Left lobe of liver (tissue), 2 donors: ENCODE measurements around the gene SLC12A9. TPM values are rescaled to one million over a fixed set of nuclear protein-coding genes. Genes with fewer than 3 reads are reported as not detected.

ENCODE experiments used
- ATAC-seq: fragments of 200-7000 bp; cut with Tn5 transposase; one replicate; pipeline ENCODE4 v1.9.1; 2020; ENCODE audit warnings: mild to moderate bottlenecking, moderate library complexity
- DNase-seq: peaks from one replicate; pipeline ENCODE4 v3.0.0-alpha.2; 2020; ENCODE audit warnings: low spot score
- total RNA-seq: library from RNA; stranded (reverse); gene quantifications from one replicate; pipeline ENCODE4 v1.2.1, GENCODE V29; 2021
- donor health status: DM: no; HTN: no; CAD: no; lungs with moderate emphysema.
- donor health status: DM: no; HTN: yes; CAD: no.

Gene SLC12A9
- total RNA-seq, 1 donor from 2014 or later = 10.1 TPM

GRCh38 chr7:100860702-100861615, 8.4 kb downstream of the SLC12A9 start:
- no peak for DNase-seq
- ATAC-seq = no peak

GRCh38 chr7:100861616-100861985, 9.1 kb downstream of the SLC12A9 start:
- ATAC-seq = no peak
- no peak for DNase-seq

GRCh38 chr7:100863406-100863950, 11.0 kb downstream of the SLC12A9 start:
- DNase-seq = peak; percentile 86
- peak; percentile 69 for ATAC-seq

GRCh38 chr7:100864263-100864845, 11.8 kb downstream of the SLC12A9 start:
- ATAC-seq (no peak), DNase-seq (no peak)

GRCh38 chr7:100865372-100865911, 12.9 kb downstream of the SLC12A9 start:
- ATAC-seq (no peak), DNase-seq (no peak)

- ATAC-seq (no peak), DNase-seq (peak; percentile 78)
Measured at GRCh38 chr7:100865938-100866728, 13.6 kb downstream of the SLC12A9 start.

GRCh38 chr7:100866729-100867039, 14.2 kb downstream of the SLC12A9 start:
- no peak for DNase-seq
- ATAC-seq = no peak

GRCh38 chr7:100867040-100867775, 14.7 kb downstream of the SLC12A9 start, which contains the start of gene TRIP6:
TRIP6 (plus strand) TSS chr7:100867387; CDS start chr7:100867498, 111 bp downstream.
- ATAC-seq (peak; percentile 51), DNase-seq (peak; percentile 82)

GRCh38 chr7:100867776-100868485, 15.4 kb downstream of the SLC12A9 start:
- peak; percentile 62 for ATAC-seq
- peak; percentile 72 for DNase-seq

- ATAC-seq = no peak
- no peak for DNase-seq
Measured at GRCh38 chr7:100873599-100874299, 21.2 kb downstream of the SLC12A9 start.

- DNase-seq (no peak), ATAC-seq (no peak)
Measured at GRCh38 chr7:100874300-100874576, 21.7 kb downstream of the SLC12A9 start.

GRCh38 chr7:100874577-100875355, 22.3 kb downstream of the SLC12A9 start, which contains the start of gene SRRT:
SRRT (plus strand) TSS chr7:100875103; CDS start chr7:100875591, 488 bp downstream.
- DNase-seq = peak; percentile 99
- ATAC-seq = peak; percentile 95

- ATAC-seq (peak; percentile 52), DNase-seq (no peak)
Measured at GRCh38 chr7:100875356-100875751, 22.8 kb downstream of the SLC12A9 start.

- ATAC-seq (no peak), DNase-seq (no peak)
Measured at GRCh38 chr7:100878013-100878412, 25.5 kb downstream of the SLC12A9 start.

- no peak for ATAC-seq
Measured at GRCh38 chr7:100878685-100879084, 26.2 kb downstream of the SLC12A9 start.

GRCh38 chr7:100879685-100880261, 27.3 kb downstream of the SLC12A9 start:
- no peak for DNase-seq
- ATAC-seq = no peak

More at GRCh38 chr7:100878685-100879084, 26.2 kb downstream of the SLC12A9 start:
- no peak for DNase-seq

- no peak for DNase-seq
Measured at GRCh38 chr7:100880645-100881044, 28.1 kb downstream of the SLC12A9 start.

GRCh38 chr7:100881136-100881535, 28.6 kb downstream of the SLC12A9 start:
- ATAC-seq = no peak
- DNase-seq = no peak

More at GRCh38 chr7:100880645-100881044, 28.1 kb downstream of the SLC12A9 start:
- ATAC-seq = no peak
